Measurements from ENCODE around the gene DPYSL4.

DPYSL4 gene

GRCh38 chr10:132179551-132180392 is 7.0 kb upstream of the DPYSL4 start:
- DNase-seq: no peak

- no peak for DNase-seq
Observed at GRCh38 chr10:132180736-132181135, 6.0 kb upstream of the DPYSL4 start.

DNA sequence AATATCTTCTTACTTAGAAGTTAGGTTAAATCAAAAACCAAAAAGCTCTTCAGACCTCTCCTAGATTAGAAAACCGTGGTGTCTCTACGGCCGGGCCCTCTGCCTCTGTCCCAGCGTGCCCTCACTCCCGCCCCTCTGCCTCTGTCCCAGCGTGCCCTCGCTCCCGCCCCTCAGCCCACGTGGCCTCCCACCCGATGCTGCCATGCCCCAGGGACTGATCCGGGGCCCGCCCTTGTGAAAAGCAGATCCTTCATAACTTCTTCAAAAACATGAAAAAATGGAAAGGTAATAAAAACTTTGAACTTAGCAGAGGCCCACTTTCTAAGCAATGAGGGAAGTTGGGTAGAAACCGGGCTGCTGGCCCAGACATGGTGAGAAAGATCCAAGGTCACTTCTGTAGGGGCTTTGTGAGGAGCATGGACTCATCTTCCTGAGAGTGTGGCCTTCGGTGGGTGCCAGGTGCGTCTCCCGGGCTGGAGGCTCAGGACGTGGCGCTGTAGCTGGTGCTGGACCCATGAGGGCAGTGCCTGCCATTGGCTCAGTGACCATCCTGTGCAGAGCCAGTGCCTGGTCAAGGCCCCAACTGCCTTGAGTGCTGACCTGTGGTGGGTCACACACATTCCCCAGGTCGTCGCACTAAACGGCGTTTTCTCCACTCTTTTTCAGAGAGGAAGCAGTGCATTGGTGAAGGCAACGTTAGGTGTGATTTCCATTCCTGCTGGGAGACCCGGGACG is 4.9 kb upstream of the DPYSL4 start:
- DNase-seq: no peak

GRCh38 chr10:132182591-132182990 is 4.2 kb upstream of the DPYSL4 start:
- no peak for DNase-seq

DNA sequence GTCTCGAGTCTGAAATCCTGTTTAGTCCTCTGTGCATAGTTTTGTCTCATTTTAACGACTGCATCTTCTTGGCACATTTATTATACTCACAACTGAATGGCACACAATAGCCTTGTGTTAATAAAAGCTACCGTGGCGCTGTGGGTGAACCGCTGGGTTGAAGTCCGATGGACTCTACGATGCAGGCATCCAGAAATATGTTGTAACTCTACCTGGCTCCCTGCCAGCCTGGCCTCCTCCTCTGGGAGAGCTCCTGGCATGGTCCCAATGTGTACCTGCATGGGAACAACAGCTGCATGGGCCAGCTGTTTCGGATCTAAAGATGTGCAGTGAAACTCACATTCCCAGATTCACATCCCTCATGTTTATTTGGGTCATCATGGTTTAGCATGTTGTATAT is 3.7 kb upstream of the DPYSL4 start:
- peak; percentile 62 for DNase-seq

- DNase-seq: no peak
Observed at GRCh38 chr10:132184816-132185593, 1.7 kb upstream of the DPYSL4 start.

GRCh38 chr10:132185601-132186487 is 904 bp upstream of the DPYSL4 start:
- no peak for DNase-seq

DNA sequence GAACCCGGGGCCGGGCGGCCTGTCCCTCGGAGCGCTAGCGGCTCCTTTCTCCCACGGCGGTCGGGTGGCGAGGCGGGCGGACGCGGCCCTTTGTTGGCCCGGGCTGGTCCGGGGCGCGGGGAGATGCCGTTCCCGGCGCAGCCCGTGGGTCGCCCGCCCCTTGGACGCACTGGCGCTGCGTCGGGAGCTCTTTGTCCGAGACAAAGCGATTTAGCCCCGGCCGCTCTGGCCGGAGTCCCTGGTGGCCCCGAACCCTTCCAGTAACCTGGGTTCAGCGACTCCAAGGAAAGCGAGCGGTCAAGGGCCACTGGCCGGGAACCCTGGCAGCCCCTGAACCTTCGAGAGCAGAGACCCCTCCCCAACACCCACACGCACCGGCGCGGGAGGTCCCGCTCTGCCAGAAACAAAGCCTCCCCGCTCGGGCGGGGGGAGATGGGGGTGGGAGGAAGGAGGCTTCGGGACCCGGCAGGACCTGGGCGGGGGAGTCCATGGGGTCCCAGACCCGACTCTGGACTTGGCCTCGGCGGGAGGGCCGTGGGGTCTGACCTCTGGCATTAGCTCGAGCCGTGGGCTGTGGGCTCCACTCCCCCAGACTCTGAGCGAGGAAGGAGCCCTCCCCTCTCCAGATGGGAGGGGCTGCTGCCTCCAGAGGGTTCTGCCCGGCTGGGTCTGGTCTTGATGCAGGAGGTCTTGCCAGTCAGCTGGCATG is 836 bp downstream of the DPYSL4 start:
- no peak for DNase-seq

DNA sequence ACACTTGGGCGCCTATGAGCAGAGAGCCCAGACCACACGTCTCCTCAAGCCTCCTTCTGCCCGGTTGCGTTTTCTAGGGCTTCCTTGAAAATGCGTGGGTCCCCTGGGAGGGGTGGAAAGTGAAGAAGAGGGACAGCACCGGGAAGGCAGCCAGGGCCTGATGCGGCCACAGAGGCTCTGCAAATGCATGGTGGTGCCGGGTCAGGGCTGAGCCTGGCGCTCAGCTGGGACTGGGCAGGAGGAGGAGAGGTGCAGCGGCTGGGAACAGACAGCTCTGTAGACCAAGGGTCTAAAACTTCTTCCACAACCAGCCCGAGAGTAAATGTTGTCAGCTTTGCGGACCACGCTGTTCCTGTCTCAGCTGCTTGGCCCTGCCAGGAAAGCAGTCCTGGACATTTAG is 1.6 kb downstream of the DPYSL4 start:
- DNase-seq: no peak

DNA sequence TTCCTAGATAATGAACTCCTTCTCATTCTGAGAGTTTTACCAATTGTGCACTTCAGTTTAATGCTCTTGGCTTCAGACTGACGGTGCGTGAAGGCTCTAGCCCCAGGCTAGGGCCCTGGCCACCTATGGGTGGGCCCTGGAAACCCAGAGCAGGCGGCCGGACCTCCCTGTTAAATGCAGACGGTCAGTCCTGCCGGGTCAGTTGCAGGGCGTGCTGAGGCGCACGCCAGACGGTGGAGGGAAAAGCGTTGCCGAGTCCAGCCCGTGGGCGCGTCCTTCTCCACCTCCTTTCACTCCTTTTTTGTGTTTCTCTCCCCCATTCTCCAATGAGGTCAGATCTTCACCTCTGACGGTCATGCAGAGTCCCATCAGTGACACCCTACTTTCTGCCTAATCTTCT is 2.3 kb downstream of the DPYSL4 start:
- no peak for DNase-seq

DNA sequence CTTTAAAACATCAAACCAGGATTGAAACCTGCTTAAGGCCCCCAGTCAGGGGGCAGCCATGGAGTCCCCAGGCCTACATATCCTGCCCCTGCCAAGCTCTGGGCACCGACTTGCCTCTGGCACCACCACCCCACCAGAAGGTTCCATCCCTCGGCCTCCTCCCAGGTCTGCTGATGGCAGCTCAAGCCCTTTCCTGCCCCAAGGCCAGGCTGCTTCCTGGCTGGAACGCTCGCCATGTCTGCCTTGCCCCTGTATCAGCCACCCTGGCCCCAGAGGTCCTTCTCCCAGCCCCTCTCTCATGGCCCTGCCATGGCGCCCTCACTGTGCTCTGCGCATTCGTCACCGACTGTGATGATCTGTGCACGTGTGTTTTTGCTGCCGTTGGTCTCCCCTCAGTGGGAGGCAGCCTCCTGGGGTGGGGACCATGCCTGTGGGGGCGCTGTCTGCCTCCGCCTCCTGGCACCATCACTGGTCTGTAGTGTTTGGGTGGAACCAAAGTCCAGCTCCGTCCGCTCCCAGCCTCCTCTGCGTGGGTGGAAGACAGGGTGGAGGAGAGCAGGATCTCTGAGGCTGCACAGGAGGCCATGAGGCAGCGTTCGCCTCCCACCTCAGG is 3.2 kb downstream of the DPYSL4 start:
- DNase-seq: no peak

DNA sequence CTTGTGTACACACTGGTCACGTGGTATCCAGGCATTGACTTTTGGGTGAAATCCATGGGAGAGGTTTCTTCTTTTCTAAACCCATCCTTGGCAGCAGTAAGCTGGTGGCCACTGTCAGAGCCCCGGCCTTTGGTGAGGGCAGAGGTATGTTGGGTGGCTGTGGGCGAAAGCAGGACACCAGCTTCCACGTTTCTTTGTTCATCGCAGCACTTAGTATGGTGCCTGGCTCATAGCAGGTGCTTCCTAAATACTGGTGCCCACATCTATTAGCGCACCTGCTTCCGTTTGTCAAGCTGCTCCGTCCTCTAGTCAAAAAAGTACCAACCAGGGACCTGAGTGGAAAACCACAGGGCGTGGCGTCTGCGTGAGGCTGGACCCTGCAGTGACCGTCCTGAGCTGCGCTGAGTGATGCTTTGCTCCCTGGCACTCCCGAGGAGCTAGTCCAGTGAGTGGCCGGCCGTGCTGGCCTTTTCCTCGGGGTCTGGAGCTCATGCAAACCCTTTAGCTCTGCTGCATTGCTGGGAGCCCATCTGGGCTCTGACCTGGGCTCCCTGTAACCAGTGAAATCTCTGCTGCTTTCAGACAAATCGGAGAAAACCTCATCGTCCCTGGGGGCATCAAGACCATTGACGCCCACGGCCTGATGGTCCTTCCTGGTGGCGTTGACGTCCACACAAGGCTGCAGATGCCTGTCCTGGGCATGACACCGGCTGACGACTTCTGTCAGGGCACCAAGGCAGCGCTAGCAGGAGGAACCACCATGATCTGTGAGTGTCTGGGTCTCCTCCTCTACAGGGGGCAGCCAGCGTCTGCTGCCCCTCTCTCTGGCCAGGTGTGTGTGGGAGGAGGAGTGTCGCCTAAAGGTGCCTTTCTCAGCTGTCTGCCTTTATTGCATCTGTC is 5.6 kb downstream of the DPYSL4 start:
- DNase-seq: no peak

GRCh38 chr10:132192991-132193665 is 6.4 kb downstream of the DPYSL4 start:
- DNase-seq: no peak

- no peak for DNase-seq
Observed at GRCh38 chr10:132193907-132194552, 7.3 kb downstream of the DPYSL4 start.

GRCh38 chr10:132194726-132195125 is 8.0 kb downstream of the DPYSL4 start:
- DNase-seq: no peak

DNA sequence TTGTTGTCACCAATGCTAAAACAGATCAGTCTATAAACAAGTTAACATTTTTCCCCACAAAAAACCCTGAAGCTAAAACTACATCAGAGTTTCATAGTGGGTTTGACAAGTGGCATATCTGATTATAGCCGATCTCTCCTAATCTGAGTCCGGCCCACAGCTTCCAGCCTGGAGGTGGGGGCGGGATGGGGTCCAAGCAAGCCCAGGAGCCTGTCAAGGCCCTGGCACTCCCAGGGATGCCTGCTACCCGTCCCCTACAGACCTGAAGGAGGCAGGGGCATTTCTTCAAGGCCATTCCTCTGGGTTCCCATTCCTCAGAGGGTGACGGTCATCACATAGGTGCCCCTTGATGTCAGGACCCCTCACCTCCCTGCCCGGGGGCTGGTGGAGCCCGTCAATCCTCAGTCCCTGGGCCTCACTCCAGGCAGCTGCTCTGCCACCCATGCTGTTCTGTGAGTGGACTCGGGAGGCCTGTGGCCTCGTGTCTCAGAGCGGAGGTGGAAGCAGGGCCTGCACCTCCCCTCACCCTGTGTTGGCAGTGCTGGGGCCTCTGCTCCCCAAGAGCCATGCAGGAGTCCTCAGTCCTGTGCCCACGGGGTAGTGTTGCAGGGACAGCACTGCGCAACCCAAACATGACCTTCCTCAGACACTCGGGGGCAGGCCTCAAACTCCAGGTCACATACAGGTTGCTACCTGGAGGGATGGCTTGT is 8.8 kb downstream of the DPYSL4 start:
- DNase-seq: no peak

DNA sequence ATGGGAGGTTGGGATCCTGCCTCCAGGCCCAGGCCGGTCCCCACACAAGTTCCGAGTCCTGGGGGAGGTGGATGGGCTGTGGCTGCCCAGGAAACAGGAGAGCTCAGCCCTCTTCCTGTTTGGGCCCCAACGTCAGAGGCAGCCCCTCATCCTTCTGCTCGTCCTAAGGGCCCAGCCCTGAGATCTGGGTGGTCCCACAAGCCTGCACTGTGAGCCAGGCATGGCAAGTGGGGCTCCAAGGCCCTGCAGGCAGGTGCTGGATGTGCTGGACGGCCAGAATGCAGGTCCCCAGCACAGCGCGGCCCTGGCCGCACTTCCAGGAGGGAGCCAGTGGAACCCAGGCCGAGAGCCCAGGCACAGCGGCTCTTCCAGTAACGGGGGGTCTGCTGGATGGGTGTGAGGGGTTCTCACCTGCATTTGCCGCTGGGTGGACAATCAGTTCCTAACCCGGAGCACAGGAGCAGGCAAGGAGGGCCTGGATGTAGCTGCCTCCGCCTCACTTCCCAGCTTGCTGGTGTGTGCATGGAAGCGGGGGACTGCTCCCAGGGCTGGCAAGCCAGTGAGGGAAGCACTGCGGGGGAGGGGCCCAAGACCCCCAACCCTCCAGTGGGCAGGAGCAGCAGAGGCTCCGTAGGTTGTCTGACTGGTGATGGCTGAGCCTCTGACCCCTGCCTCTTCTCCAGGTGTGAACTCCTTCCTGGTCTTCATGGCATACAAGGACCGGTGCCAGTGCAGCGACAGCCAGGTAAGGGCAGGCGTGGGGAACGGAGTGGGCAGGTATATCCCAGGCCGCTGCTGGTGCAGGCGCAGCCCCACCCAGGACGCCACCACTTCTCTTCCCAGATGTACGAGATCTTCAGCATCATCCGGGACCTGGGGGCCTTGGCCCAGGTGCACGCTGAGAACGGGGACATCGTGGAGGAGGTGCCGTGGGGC is 9.7 kb downstream of the DPYSL4 start:
- no peak for DNase-seq
